ENCODE results near the gene ASIC1. TPM values are rescaled to one million over a fixed set of nuclear protein-coding genes. Genes with fewer than 3 reads are reported as not detected.

Gene ASIC1
- total and polyA plus RNA-seq, 2 of the 4 experiments (the other 2 are of a cell fraction) = 1.6 to 9.9 TPM

DNA sequence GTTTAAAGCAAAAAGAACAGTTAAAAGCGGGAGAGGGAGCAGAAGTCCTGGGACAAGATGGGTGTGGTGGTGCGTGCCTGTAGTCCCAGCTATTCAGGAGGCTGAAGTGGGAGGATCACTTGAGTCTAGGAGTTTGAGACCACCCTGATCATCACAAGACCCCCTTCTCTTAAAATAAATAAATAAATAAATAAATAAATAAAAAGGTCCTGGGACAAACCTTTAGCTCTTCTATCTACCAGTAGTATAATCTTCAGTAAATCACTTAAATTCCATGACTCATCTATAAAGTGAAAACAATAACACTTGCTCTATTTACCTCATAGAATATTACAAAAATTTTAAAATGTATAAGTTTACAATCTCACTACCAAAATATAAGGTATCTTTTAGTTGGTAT lies 37.9 kb upstream of the ASIC1 start:
- Histone ChIP-seq H3K79me1 (ENCODE audit: low read depth in 1 of 2, low read length in 2 of 2) (peaks cover 9 to 27% of the 10 kb centered on the region in 2 experiments), H3K4me1 (ENCODE audit: control insufficient read depth, insufficient read depth, low read length) (peaks cover 6% of the 10 kb centered on the region), H3K36me3 (ENCODE audit: control insufficient read depth, insufficient read depth, low read length) (no peaks in the 10 kb centered on the region), H3K9ac (ENCODE audit: low read depth, low read length) (no peak overlapping the region), H2BK15ac (ENCODE audit: low read depth, low read length) (no peak overlapping the region), H3K23ac (ENCODE audit: low read depth, low read length) (no peak overlapping the region), H2BK20ac (ENCODE audit: low read depth, low read length) (no peak overlapping the region), H2BK120ac (ENCODE audit: low read depth, low read length) (no peak overlapping the region), H2AK5ac (ENCODE audit: low read depth, low read length) (no peak overlapping the region), H3K18ac (ENCODE audit: low read depth, low read length) (no peak overlapping the region), H3K14ac (replicated peaks; ENCODE audit: low read depth, low read length) (no peak overlapping the region; the same call in 1 of the 2 replicates), H4K20me1 (ENCODE audit: insufficient read depth, low read length) (no peaks in the 10 kb centered on the region; the same call in none of the 2 replicates), H3K4me3 (ENCODE audit: insufficient read depth, low read depth, low read length) (no peak overlapping the region), H3K4ac (ENCODE audit: low read depth, low read length) (no peak overlapping the region), H4K5ac (ENCODE audit: low read depth, low read length) (peak overlapping the region; percentile 84; the same call in 1 of the 2 replicates), H2AFZ (replicated peaks; ENCODE audit: low read length, poor library complexity) (no peak overlapping the region), H4K8ac (ENCODE audit: low read depth in 2 of 2, low read length in 2 of 2) (no peak overlapping the region; a peak in 1 of 4 replicates), H2BK5ac (ENCODE audit: low read depth, low read length, poor library complexity, severe bottlenecking) (peak overlapping the region; percentile 20), H3K56ac (ENCODE audit: extremely low read depth, insufficient read depth, low read length) (no peak overlapping the region), H3K4me2 (ENCODE audit: low read depth, low read length) (no peak overlapping the region), H3K9me3 (ENCODE audit: control insufficient read depth, insufficient read depth, low read length) (no peaks in the 10 kb centered on the region), H4K91ac (ENCODE audit: insufficient read depth, low read depth, low read length) (no peak overlapping the region), H2AK9ac (replicated peaks; ENCODE audit: low read depth, low read length, poor library complexity) (no peak overlapping the region), H3K9me1 (ENCODE audit: insufficient read depth, low read length) (peaks cover 7% of the 10 kb centered on the region; the same call in 1 of the 2 replicates), H3K27ac (ENCODE audit: insufficient read depth, low read length) (peak overlapping the region; percentile 60; the same call in 1 of the 2 replicates), H3K27me3 (ENCODE audit: control insufficient read depth, insufficient read depth, low read length) (no peaks in the 10 kb centered on the region)
- ChIA-PET POLR2A (ENCODE audit: unreplicated experiment) (no interaction called here), CTCF (interaction anchor here (3.3 kb wide), 1 partner anchor 19 kb away, joined by 12 read pairs; no protein-coding TSS in a partner anchor)
- DNase-seq (no peak), ATAC-seq (ENCODE audit: low read depth) (no peak)
- no CpG with 5 or more reads among the region's 2 CpGs for WGBS, 2 experiments (ENCODE audit: extremely low coverage in 2 of 2, insufficient read length in 1 of 2)
- BruUV-seq (replicated peaks) = no TSS peak
- in situ Hi-C loops (cut with MboI; ENCODE audit: low sequenced_read_pairs) (no loop called here), dilution Hi-C loops (cut with HindIII; ENCODE audit: low sequenced_read_pairs, unreplicated experiment) (no loop called here), intact Hi-C loops (cut with micrococcal nuclease) (no loop called here)
- TF ChIP-seq, protein P1, sequence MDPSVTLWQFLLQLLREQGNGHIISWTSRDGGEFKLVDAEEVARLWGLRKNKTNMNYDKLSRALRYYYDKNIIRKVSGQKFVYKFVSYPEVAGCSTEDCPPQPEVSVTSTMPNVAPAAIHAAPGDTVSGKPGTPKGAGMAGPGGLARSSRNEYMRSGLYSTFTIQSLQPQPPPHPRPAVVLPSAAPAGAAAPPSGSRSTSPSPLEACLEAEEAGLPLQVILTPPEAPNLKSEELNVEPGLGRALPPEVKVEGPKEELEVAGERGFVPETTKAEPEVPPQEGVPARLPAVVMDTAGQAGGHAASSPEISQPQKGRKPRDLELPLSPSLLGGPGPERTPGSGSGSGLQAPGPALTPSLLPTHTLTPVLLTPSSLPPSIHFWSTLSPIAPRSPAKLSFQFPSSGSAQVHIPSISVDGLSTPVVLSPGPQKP (IDR thresholded peaks at IDR 0.05; ENCODE audit: borderline replicate concordance, low read depth, low read length) = no peak
- TF ChIP-seq, protein P2, sequence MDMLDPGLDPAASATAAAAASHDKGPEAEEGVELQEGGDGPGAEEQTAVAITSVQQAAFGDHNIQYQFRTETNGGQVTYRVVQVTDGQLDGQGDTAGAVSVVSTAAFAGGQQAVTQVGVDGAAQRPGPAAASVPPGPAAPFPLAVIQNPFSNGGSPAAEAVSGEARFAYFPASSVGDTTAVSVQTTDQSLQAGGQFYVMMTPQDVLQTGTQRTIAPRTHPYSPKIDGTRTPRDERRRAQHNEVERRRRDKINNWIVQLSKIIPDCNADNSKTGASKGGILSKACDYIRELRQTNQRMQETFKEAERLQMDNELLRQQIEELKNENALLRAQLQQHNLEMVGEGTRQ (IDR thresholded peaks at IDR 0.05; ENCODE audit: low read depth, low read length) = no peak
- TF ChIP-seq CEBPB (IDR thresholded peaks at IDR 0.05; ENCODE audit: low read depth, low read length) (no peak), POLR2A (IDR thresholded peaks at IDR 0.05; ENCODE audit: low read depth, low read length) (no peak), SMC3 (IDR thresholded peaks at IDR 0.05; ENCODE audit: low read depth, low read length) (no peak), MAFK (IDR thresholded peaks at IDR 0.05; ENCODE audit: low read depth, low read length) (no peak), MAZ (IDR thresholded peaks at IDR 0.05; ENCODE audit: borderline replicate concordance, low read depth, low read length) (no peak), NFE2L2 (IDR thresholded peaks at IDR 0.05; ENCODE audit: low read depth, low read length) (no peak), BHLHE40 (IDR thresholded peaks at IDR 0.05; ENCODE audit: low read depth, low read length) (no peak)

All from IMR-90 (cell line).